Mesenchymal stem cell (in vitro differentiated cells and primary cell): Measurements from ENCODE around the gene PCMT1.

ENCODE experiments used
- DNase-seq: peaks from one replicate; pipeline ENCODE4 v3.0.0-alpha.2; 2013
- H2AFZ ChIP-seq: one replicate; pipeline ENCODE4 v1.6.1; 2013; ENCODE audit warnings: low read depth, mild to moderate bottlenecking, control low read depth, inconsistent platforms, low read length, moderate library complexity
- H2AK5ac ChIP-seq: 2 replicates; pipeline ENCODE4 v1.6.1; 2013; ENCODE audit warnings: low read length, moderate library complexity, mild to moderate bottlenecking, inconsistent platforms; ENCODE audit not compliant: severe bottlenecking
- H2BK120ac ChIP-seq: one replicate; pipeline ENCODE4 v1.6.1; 2013; ENCODE audit warnings: low read depth, mild to moderate bottlenecking, inconsistent platforms, low read length, moderate library complexity
- H2BK12ac ChIP-seq, 2 experiments: one replicate each; pipeline ENCODE4 v1.6.1; 2013; ENCODE audit warnings: inconsistent platforms in 2 of 2, low read length in 2 of 2, mild to moderate bottlenecking in 2 of 2, moderate library complexity in 2 of 2, control low read depth in 1 of 2
- H2BK15ac ChIP-seq: one replicate; pipeline ENCODE4 v1.6.1; 2013; ENCODE audit warnings: mild to moderate bottlenecking, low read depth, inconsistent platforms; ENCODE audit not compliant: poor library complexity, severe bottlenecking
- H2BK5ac ChIP-seq: 2 replicates; pipeline ENCODE4 v1.6.1; 2013; ENCODE audit warnings: low read depth, mild to moderate bottlenecking, low read length, control low read depth, inconsistent platforms; ENCODE audit not compliant: poor library complexity, severe bottlenecking
- H3K14ac ChIP-seq, 2 experiments: one replicate each; pipeline ENCODE4 v1.6.1; 2013; ENCODE audit warnings: inconsistent platforms in 2 of 2, low read length in 2 of 2, control low read depth in 1 of 2, mild to moderate bottlenecking in 1 of 2, moderate library complexity in 1 of 2
- H3K18ac ChIP-seq, 2 experiments: one replicate each; pipeline ENCODE4 v1.6.1; 2013; ENCODE audit warnings: inconsistent platforms in 2 of 2, low read length in 2 of 2, control low read depth in 1 of 2, low read depth in 1 of 2, mild to moderate bottlenecking in 1 of 2
- H3K23ac ChIP-seq, 2 experiments: one replicate each; pipeline ENCODE4 v1.6.1; 2013; ENCODE audit warnings: inconsistent platforms in 2 of 2, low read length in 2 of 2, mild to moderate bottlenecking in 2 of 2, moderate library complexity in 2 of 2, control low read depth in 1 of 2
- H3K27ac ChIP-seq: 2 replicates; pipeline ENCODE4 v1.5.1; 2013; ENCODE audit warnings: mild to moderate bottlenecking, moderate library complexity, low read length, control low read depth, inconsistent platforms; ENCODE audit not compliant: poor library complexity, severe bottlenecking
- H3K27me3 ChIP-seq, 2 experiments: 2 replicates each; pipeline versions ENCODE4 v1.6.1 to v1.7.0; 2013; ENCODE audit warnings: low read length in 2 of 2, mild to moderate bottlenecking in 2 of 2, moderate library complexity in 2 of 2, control low read depth in 1 of 2, inconsistent platforms in 1 of 2; ENCODE audit not compliant: control insufficient read depth in 1 of 2, insufficient read depth in 1 of 2
- H3K36me3 ChIP-seq, 2 experiments: 2 replicates each; pipeline versions ENCODE4 v1.6.1 to v1.7.0; 2013; ENCODE audit warnings: low read length in 2 of 2, control low read depth in 1 of 2, inconsistent platforms in 1 of 2, low read depth in 1 of 2, mild to moderate bottlenecking in 1 of 2; ENCODE audit not compliant: insufficient read depth in 2 of 2, control insufficient read depth in 1 of 2
- H3K4ac ChIP-seq, 2 experiments: one replicate each; pipeline ENCODE4 v1.6.1; 2013; ENCODE audit warnings: inconsistent platforms in 2 of 2, low read length in 2 of 2, mild to moderate bottlenecking in 2 of 2, moderate library complexity in 2 of 2, control low read depth in 1 of 2, low read depth in 1 of 2
- H3K4me1 ChIP-seq: 2 replicates; pipeline ENCODE4 v1.6.1; 2013; ENCODE audit warnings: low read depth, low read length, control low read depth; ENCODE audit not compliant: control insufficient read depth, insufficient read depth
- H3K4me2 ChIP-seq: 2 replicates; pipeline ENCODE4 v1.6.1; 2013; ENCODE audit warnings: low read length, mild to moderate bottlenecking, inconsistent platforms; ENCODE audit not compliant: poor library complexity, severe bottlenecking
- H3K4me3 ChIP-seq, 2 experiments: 2 replicates each; pipeline versions ENCODE4 v1.5.1 to v1.7.0; 2013; ENCODE audit warnings: low read length in 2 of 2, mild to moderate bottlenecking in 2 of 2, control low read depth in 1 of 2, low read depth in 1 of 2; ENCODE audit not compliant: insufficient read depth in 1 of 2
- H3K79me1 ChIP-seq: replicated peaks from 2 replicates; pipeline ENCODE4 v1.6.1; 2013; ENCODE audit warnings: mild to moderate bottlenecking, control low read depth, low read length, inconsistent platforms; ENCODE audit not compliant: poor library complexity, severe bottlenecking
- H3K9ac ChIP-seq: 2 replicates; pipeline ENCODE4 v1.7.0; 2013; ENCODE audit warnings: mild to moderate bottlenecking, low read length, moderate library complexity
- H3K9me3 ChIP-seq: 2 replicates; pipeline ENCODE4 v1.7.0; 2013; ENCODE audit warnings: mild to moderate bottlenecking, low read length; ENCODE audit not compliant: control insufficient read depth
- H4K8ac ChIP-seq: one replicate; pipeline ENCODE4 v1.6.1; 2013; ENCODE audit warnings: inconsistent platforms, mild to moderate bottlenecking, low read length, moderate library complexity
- H4K91ac ChIP-seq: one replicate; pipeline ENCODE4 v1.6.1; 2013; ENCODE audit warnings: mild to moderate bottlenecking, low read length, inconsistent platforms
- WGBS: methylation state at CpG from one replicate; pipeline ENCODE4 v1.1.7; 2013; ENCODE audit warnings: mixed read lengths; 5-methylcytosine and 5-hydroxymethylcytosine counted together

Gene PCMT1

GRCh38 chr6:149716181-149716963 is 33.2 kb upstream of the PCMT1 start:
- Histone ChIP-seq H2AK5ac (no peak overlapping the region), H3K9ac (peak overlapping the region; percentile 93), H3K4me1 (no peaks in the 10 kb centered on the region), H3K14ac (no peak overlapping the region), H3K4me3 (peak overlapping the region in 1 of 2 experiments; percentile 97), H2AFZ (no peak overlapping the region), H3K27me3 (no peaks in the 10 kb centered on the region), H3K79me1 (no peaks in the 10 kb centered on the region), H2BK15ac (no peak overlapping the region), H3K27ac (no peak overlapping the region), H4K8ac (no peak overlapping the region), H3K4me2 (peak overlapping the region; percentile 64), H3K18ac (no peak overlapping the region), H3K4ac (no peak overlapping the region), H3K9me3 (no peaks in the 10 kb centered on the region), H4K91ac (no peak overlapping the region), H3K36me3 (no peaks in the 10 kb centered on the region), H2BK5ac (no peak overlapping the region), H2BK120ac (no peak overlapping the region), H3K23ac (no peak overlapping the region), H2BK12ac (no peak overlapping the region)
- 85% methylated on average over 6 of the region's 8 CpGs for whole genome bisulfite sequencing
- peak; percentile 16 for DNase-seq

GRCh38 chr6:149717255-149717587 is 32.3 kb upstream of the PCMT1 start:
- WGBS: under 1% methylated on average over 9 of the region's 9 CpGs
- Histone ChIP-seq H3K18ac (peak overlapping the region; percentile 97 to 99), H4K91ac (no peak overlapping the region), H3K27ac (peak overlapping the region; percentile 78), H3K4ac (peak overlapping the region; percentile 16 to 95), H2AK5ac (no peak overlapping the region), H3K79me1 (no peaks in the 10 kb centered on the region), H2BK12ac (no peak overlapping the region), H3K14ac (peak overlapping the region in 1 of 2 experiments; percentile 95), H4K8ac (peak overlapping the region; percentile 94), H2AFZ (peak overlapping the region; percentile 87), H2BK120ac (peak overlapping the region; percentile 58), H3K4me2 (peak overlapping the region; percentile 49), H2BK5ac (no peak overlapping the region), H3K4me1 (no peaks in the 10 kb centered on the region), H2BK15ac (no peak overlapping the region), H3K36me3 (no peaks in the 10 kb centered on the region), H3K27me3 (no peaks in the 10 kb centered on the region), H3K9me3 (no peaks in the 10 kb centered on the region), H3K23ac (peak overlapping the region in 1 of 2 experiments; percentile 99), H3K4me3 (peak overlapping the region; percentile 93 to 97), H3K9ac (peak overlapping the region; percentile 93)
- DNase-seq: no peak

GRCh38 chr6:149717588-149718458 is 31.7 kb upstream of the PCMT1 start, which contains the start of gene LATS1:
Gene LATS1, minus strand, starts transcription at chr6:149718101. Its CDS starts 15,975 bp downstream, at chr6:149702126.
- H2BK15ac ChIP-seq: peak within 1 kb of the TSS; percentile 60
- WGBS: under 1% methylated on average over 71 of the region's 82 CpGs
- peak within 1 kb of the TSS; percentile 79 for H3K4me2 ChIP-seq
- H3K14ac ChIP-seq: peak within 1 kb of the TSS in 1 of 2 experiments; percentile 97
- H3K18ac ChIP-seq: peak within 1 kb of the TSS; percentile 99
- H3K9me3 ChIP-seq: no peaks in the 10 kb centered on the region
- H2AFZ ChIP-seq: peak within 1 kb of the TSS; percentile 87
- H2BK120ac ChIP-seq: peak within 1 kb of the TSS; percentile 58
- peak within 1 kb of the TSS; percentile 93 to 97 for H3K4me3 ChIP-seq
- peak within 1 kb of the TSS; percentile 94 for H4K8ac ChIP-seq
- peaks cover 0 to under 1% of the 10 kb centered on the region in 2 experiments for H3K36me3 ChIP-seq
- peak within 1 kb of the TSS in 1 of 2 experiments; percentile 99 for H3K23ac ChIP-seq
- no peaks in the 10 kb centered on the region for H3K79me1 ChIP-seq
- peak within 1 kb of the TSS; percentile 78 for H3K27ac ChIP-seq
- peak within 1 kb of the TSS; percentile 79 for H2BK5ac ChIP-seq
- no peaks in the 10 kb centered on the region for H3K4me1 ChIP-seq
- peak within 1 kb of the TSS in 1 of 2 experiments; percentile 49 for H2BK12ac ChIP-seq
- H2AK5ac ChIP-seq: no peak within 1 kb of the TSS
- peak; percentile 88 for DNase-seq
- H3K27me3 ChIP-seq: no peaks in the 10 kb centered on the region
- H3K9ac ChIP-seq: peak within 1 kb of the TSS; percentile 93
- peak within 1 kb of the TSS; percentile 99 for H4K91ac ChIP-seq
- peak within 1 kb of the TSS; percentile 16 to 95 for H3K4ac ChIP-seq

GRCh38 chr6:149719531-149719930 is 30.0 kb upstream of the PCMT1 start:
- Histone ChIP-seq H3K14ac (no peak overlapping the region), H3K4me1 (no peaks in the 10 kb centered on the region), H2BK5ac (no peak overlapping the region), H3K36me3 (peaks cover 0 to 3% of the 10 kb centered on the region in 2 experiments), H2BK120ac (no peak overlapping the region), H3K4me2 (no peak overlapping the region), H4K8ac (no peak overlapping the region), H3K18ac (no peak overlapping the region), H3K27ac (no peak overlapping the region), H3K23ac (no peak overlapping the region), H2AK5ac (no peak overlapping the region), H2BK15ac (no peak overlapping the region), H3K9ac (no peak overlapping the region), H3K79me1 (no peaks in the 10 kb centered on the region), H3K4ac (no peak overlapping the region), H4K91ac (no peak overlapping the region), H3K27me3 (no peaks in the 10 kb centered on the region), H3K4me3 (no peak overlapping the region), H3K9me3 (no peaks in the 10 kb centered on the region), H2AFZ (no peak overlapping the region), H2BK12ac (no peak overlapping the region)
- 96% methylated on average over 3 of the region's 3 CpGs for WGBS
- no peak for DNase-seq
